RWPE1 (cell line): ENCODE measurements around the gene PITPNM3.

ENCODE experiments used
- CTCF ChIA-PET: fragments of 350-600 bp; sonication (Branson Sonifier 250); formaldehyde crosslinking; extraction: SDS; loops from one replicate; lab custom pipeline; 2021; lab: Yijun Ruan, JAX
- POLR2A ChIA-PET: fragments of 400-600 bp; formaldehyde crosslinking; extraction: SDS; loops from one replicate; lab custom pipeline; 2020; ENCODE audit warnings: antibody characterized with exemption; ENCODE audit not compliant: low non-redundant PET; lab: Yijun Ruan, JAX
- DNase-seq: peaks from one replicate; pipeline ENCODE4 v3.0.0; 2012; ENCODE audit warnings: low spot score
- H3K27ac ChIP-seq: fragments of 450-650 bp; 2 replicates; pipeline ENCODE4 v1.5.1; 2017
- CTCF ChIP-seq: fragments of 450-650 bp; conservative IDR thresholded peaks from 2 replicates; pipeline ENCODE4 v1.5.1; 2017; ENCODE audit warnings: low read depth, mild to moderate bottlenecking

Gene PITPNM3

GRCh38 chr17:6548578-6549330, 7.6 kb downstream of the PITPNM3 start:
- ChIA-PET POLR2A (no interaction called here), CTCF (interaction anchor here (0.6 to 1.9 kb wide), 3 partner anchors 77 to 457 kb away, joined by 3 to 5 read pairs (median 3); no protein-coding TSS in a partner anchor)
- peak overlapping the region; percentile 100 for H3K27ac ChIP-seq
- TF ChIP-seq CTCF, result no peak
- no peak for DNase-seq

- peak overlapping the region; percentile 100 for H3K27ac ChIP-seq
- TF ChIP-seq CTCF, result no peak
- POLR2A ChIA-PET, result no interaction called here
- no peak for DNase-seq
- CTCF ChIA-PET, result interaction anchor here (0.5 to 1.9 kb wide), 3 partner anchors 20 to 457 kb away, joined by 3 to 5 read pairs (median 3); no protein-coding TSS in a partner anchor
Observed at GRCh38 chr17:6548034-6548433, 8.3 kb downstream of the PITPNM3 start.

DNA sequence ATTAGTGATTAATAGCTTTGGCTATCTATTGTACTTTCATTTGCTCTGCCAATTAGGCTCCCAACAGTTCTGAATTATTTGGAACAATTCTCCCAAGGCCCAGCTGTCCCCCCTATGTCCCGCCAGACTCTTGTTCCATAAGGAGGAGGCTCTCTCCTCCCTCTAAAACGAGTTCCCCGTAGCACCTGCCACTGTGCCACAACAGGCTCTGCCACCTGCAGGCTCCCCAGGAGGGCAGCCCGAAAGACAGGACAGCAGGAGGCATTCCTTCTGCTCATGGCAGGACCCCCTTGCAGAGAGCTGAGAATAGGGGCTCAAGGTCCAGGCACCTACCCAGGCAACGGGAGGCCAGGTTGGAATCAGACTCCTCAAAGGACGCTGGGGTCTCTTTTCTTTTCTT, 9.0 kb downstream of the PITPNM3 start:
- no peak for DNase-seq
- ChIA-PET POLR2A (no interaction called here), CTCF (interaction anchor here (1.9 kb wide), 1 partner anchor 75 kb away, joined by 5 read pairs; no protein-coding TSS in a partner anchor)
- no peak for TF ChIP-seq CTCF
- peak overlapping the region; percentile 100 for H3K27ac ChIP-seq

GRCh38 chr17:6546069-6546718, 10.2 kb downstream of the PITPNM3 start:
- CTCF ChIA-PET, result no interaction called here
- TF ChIP-seq CTCF, result no peak

DNA sequence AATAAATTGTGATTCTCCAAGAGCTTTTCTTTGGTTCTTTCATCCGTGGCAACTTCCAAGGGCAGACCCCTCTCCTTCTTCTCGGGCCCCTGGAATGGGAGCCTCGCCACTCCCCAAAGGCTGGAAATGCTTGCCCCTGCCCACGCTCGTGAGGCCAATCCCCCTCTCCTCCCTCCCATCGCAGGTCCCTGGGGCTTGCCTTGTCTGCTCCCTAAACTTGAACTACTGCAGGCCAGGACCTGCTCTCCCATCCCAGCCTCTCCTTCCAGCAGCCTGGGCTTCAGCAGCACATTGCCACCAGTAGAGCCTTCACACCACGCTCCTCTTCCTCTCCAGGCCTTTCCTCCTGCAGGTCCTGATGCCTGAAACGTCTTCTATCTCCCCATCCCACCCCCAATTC, 11.1 kb downstream of the PITPNM3 start:
- POLR2A ChIA-PET, result no interaction called here
- no peak for TF ChIP-seq CTCF
- CTCF ChIA-PET, result no interaction called here
- DNase-seq, result no peak
- H3K27ac ChIP-seq, result peak overlapping the region; percentile 100

More at GRCh38 chr17:6546069-6546718, 10.2 kb downstream of the PITPNM3 start:
- no peak for DNase-seq
- H3K27ac ChIP-seq, result peak overlapping the region; percentile 100
- POLR2A ChIA-PET, result no interaction called here

- POLR2A ChIA-PET, result no interaction called here
- no peak for TF ChIP-seq CTCF
- CTCF ChIA-PET, result no interaction called here
- peak overlapping the region; percentile 100 for H3K27ac ChIP-seq
- DNase-seq, result no peak
Observed at GRCh38 chr17:6544011-6544370, 12.4 kb downstream of the PITPNM3 start.
